ENCODE data around the gene TMEM178B.

TMEM178B gene

GRCh38 chr7:141201145-141201885, 127.5 kb downstream of the TMEM178B start:
- no peak overlapping the region for H3K4me3 Mint-ChIP-seq
- H3K36me3 Mint-ChIP-seq, result no peaks in the 10 kb centered on the region
- H3K9me3 Mint-ChIP-seq (ENCODE audit: low read depth), result no peaks in the 10 kb centered on the region
- no peaks in the 10 kb centered on the region for H3K4me1 Mint-ChIP-seq (ENCODE audit: low read depth)
- no peak overlapping the region for H3K27ac Mint-ChIP-seq
- peaks cover 11% of the 10 kb centered on the region for H3K27me3 Mint-ChIP-seq

GRCh38 chr7:141202535-141202934, 128.7 kb downstream of the TMEM178B start:
- Mint-ChIP-seq H3K27me3 (peaks cover 14% of the 10 kb centered on the region), H3K27ac (no peak overlapping the region), H3K36me3 (no peaks in the 10 kb centered on the region), H3K4me3 (no peak overlapping the region), H3K4me1 (ENCODE audit: low read depth) (no peaks in the 10 kb centered on the region), H3K9me3 (ENCODE audit: low read depth) (no peaks in the 10 kb centered on the region)

GRCh38 chr7:141203177-141203576, 129.3 kb downstream of the TMEM178B start:
- Mint-ChIP-seq H3K4me1 (ENCODE audit: low read depth) (no peaks in the 10 kb centered on the region), H3K27me3 (peaks cover 12% of the 10 kb centered on the region), H3K27ac (no peak overlapping the region), H3K9me3 (ENCODE audit: low read depth) (no peaks in the 10 kb centered on the region), H3K36me3 (no peaks in the 10 kb centered on the region), H3K4me3 (no peak overlapping the region)

- H3K9me3 Mint-ChIP-seq (ENCODE audit: low read depth), result no peaks in the 10 kb centered on the region
- no peak overlapping the region for H3K27ac Mint-ChIP-seq
- peaks cover 12% of the 10 kb centered on the region for H3K27me3 Mint-ChIP-seq
- H3K4me1 Mint-ChIP-seq (ENCODE audit: low read depth), result no peaks in the 10 kb centered on the region
- H3K4me3 Mint-ChIP-seq, result no peak overlapping the region
- H3K36me3 Mint-ChIP-seq, result no peaks in the 10 kb centered on the region
Measured at GRCh38 chr7:141203586-141203985, 129.7 kb downstream of the TMEM178B start.

GRCh38 chr7:141207661-141208060, 133.8 kb downstream of the TMEM178B start:
- no peaks in the 10 kb centered on the region for H3K9me3 Mint-ChIP-seq (ENCODE audit: low read depth)

GRCh38 chr7:141208539-141208938, 134.7 kb downstream of the TMEM178B start:
- peaks cover 7% of the 10 kb centered on the region for H3K27me3 Mint-ChIP-seq
- no peak overlapping the region for H3K27ac Mint-ChIP-seq
- no peak overlapping the region for H3K4me3 Mint-ChIP-seq
- no peaks in the 10 kb centered on the region for H3K4me1 Mint-ChIP-seq (ENCODE audit: low read depth)
- no peaks in the 10 kb centered on the region for H3K36me3 Mint-ChIP-seq
- no peaks in the 10 kb centered on the region for H3K9me3 Mint-ChIP-seq (ENCODE audit: low read depth)

More at GRCh38 chr7:141207661-141208060, 133.8 kb downstream of the TMEM178B start:
- Mint-ChIP-seq H3K4me3 (no peak overlapping the region), H3K27ac (no peak overlapping the region), H3K4me1 (ENCODE audit: low read depth) (no peaks in the 10 kb centered on the region), H3K36me3 (no peaks in the 10 kb centered on the region), H3K27me3 (peaks cover 7% of the 10 kb centered on the region)

GRCh38 chr7:141209454-141209853, 135.6 kb downstream of the TMEM178B start:
- Mint-ChIP-seq H3K27me3 (peaks cover 7% of the 10 kb centered on the region), H3K4me3 (no peak overlapping the region), H3K9me3 (ENCODE audit: low read depth) (no peaks in the 10 kb centered on the region), H3K36me3 (no peaks in the 10 kb centered on the region), H3K27ac (no peak overlapping the region), H3K4me1 (ENCODE audit: low read depth) (no peaks in the 10 kb centered on the region)

GRCh38 chr7:141210862-141211261, 137.0 kb downstream of the TMEM178B start:
- no peaks in the 10 kb centered on the region for H3K36me3 Mint-ChIP-seq
- peaks cover 7% of the 10 kb centered on the region for H3K27me3 Mint-ChIP-seq
- no peaks in the 10 kb centered on the region for H3K4me1 Mint-ChIP-seq (ENCODE audit: low read depth)
- no peaks in the 10 kb centered on the region for H3K9me3 Mint-ChIP-seq (ENCODE audit: low read depth)
- no peak overlapping the region for H3K4me3 Mint-ChIP-seq
- no peak overlapping the region for H3K27ac Mint-ChIP-seq

GRCh38 chr7:141213226-141213625, 139.4 kb downstream of the TMEM178B start:
- H3K4me3 Mint-ChIP-seq, result no peak overlapping the region
- H3K27me3 Mint-ChIP-seq, result peaks cover 3% of the 10 kb centered on the region
- H3K27ac Mint-ChIP-seq, result no peak overlapping the region
- no peaks in the 10 kb centered on the region for H3K36me3 Mint-ChIP-seq
- H3K4me1 Mint-ChIP-seq (ENCODE audit: low read depth), result no peaks in the 10 kb centered on the region
- H3K9me3 Mint-ChIP-seq (ENCODE audit: low read depth), result no peaks in the 10 kb centered on the region

GRCh38 chr7:141217938-141218337, 144.1 kb downstream of the TMEM178B start:
- Mint-ChIP-seq H3K27me3 (peaks cover 12% of the 10 kb centered on the region), H3K4me3 (no peak overlapping the region), H3K27ac (no peak overlapping the region), H3K36me3 (no peaks in the 10 kb centered on the region), H3K9me3 (ENCODE audit: low read depth) (no peaks in the 10 kb centered on the region), H3K4me1 (ENCODE audit: low read depth) (no peaks in the 10 kb centered on the region)

GRCh38 chr7:141218941-141219340, 145.1 kb downstream of the TMEM178B start:
- H3K9me3 Mint-ChIP-seq (ENCODE audit: low read depth), result no peaks in the 10 kb centered on the region
- no peaks in the 10 kb centered on the region for H3K4me1 Mint-ChIP-seq (ENCODE audit: low read depth)
- H3K4me3 Mint-ChIP-seq, result no peak overlapping the region
- H3K36me3 Mint-ChIP-seq, result no peaks in the 10 kb centered on the region
- H3K27me3 Mint-ChIP-seq, result peaks cover 13% of the 10 kb centered on the region
- no peak overlapping the region for H3K27ac Mint-ChIP-seq

GRCh38 chr7:141220263-141220880, 146.5 kb downstream of the TMEM178B start:
- Mint-ChIP-seq H3K27me3 (peaks cover 13% of the 10 kb centered on the region), H3K4me3 (no peak overlapping the region), H3K27ac (no peak overlapping the region), H3K4me1 (ENCODE audit: low read depth) (no peaks in the 10 kb centered on the region), H3K36me3 (no peaks in the 10 kb centered on the region), H3K9me3 (ENCODE audit: low read depth) (no peaks in the 10 kb centered on the region)

GRCh38 chr7:141221007-141221612, 147.2 kb downstream of the TMEM178B start:
- H3K4me3 Mint-ChIP-seq, result no peak overlapping the region
- no peaks in the 10 kb centered on the region for H3K9me3 Mint-ChIP-seq (ENCODE audit: low read depth)
- H3K4me1 Mint-ChIP-seq (ENCODE audit: low read depth), result no peaks in the 10 kb centered on the region
- peaks cover 13% of the 10 kb centered on the region for H3K27me3 Mint-ChIP-seq
- no peaks in the 10 kb centered on the region for H3K36me3 Mint-ChIP-seq
- no peak overlapping the region for H3K27ac Mint-ChIP-seq

GRCh38 chr7:141225916-141226618, 152.2 kb downstream of the TMEM178B start:
- H3K4me1 Mint-ChIP-seq (ENCODE audit: low read depth), result no peaks in the 10 kb centered on the region
- H3K4me3 Mint-ChIP-seq, result no peak overlapping the region
- H3K27me3 Mint-ChIP-seq, result peaks cover 5% of the 10 kb centered on the region
- H3K27ac Mint-ChIP-seq, result no peak overlapping the region
- no peaks in the 10 kb centered on the region for H3K9me3 Mint-ChIP-seq (ENCODE audit: low read depth)
- no peaks in the 10 kb centered on the region for H3K36me3 Mint-ChIP-seq

- no peaks in the 10 kb centered on the region for H3K36me3 Mint-ChIP-seq
- H3K4me3 Mint-ChIP-seq, result no peak overlapping the region
- H3K4me1 Mint-ChIP-seq (ENCODE audit: low read depth), result no peaks in the 10 kb centered on the region
- no peaks in the 10 kb centered on the region for H3K9me3 Mint-ChIP-seq (ENCODE audit: low read depth)
- H3K27ac Mint-ChIP-seq, result no peak overlapping the region
- peaks cover 6% of the 10 kb centered on the region for H3K27me3 Mint-ChIP-seq
Measured at GRCh38 chr7:141227454-141227853, 153.6 kb downstream of the TMEM178B start.
